ENCODE measurements around the gene HOXA6.

HOXA6 gene

GRCh38 chr7:27156916-27157701 is 9.5 kb upstream of the HOXA6 start:
- H3K4me1 ChIP-seq (ENCODE audit: control insufficient read depth, insufficient read depth, low read length): peaks cover 39% of the 10 kb centered on the region
- peak overlapping the region; percentile 80 for H3K9ac ChIP-seq (ENCODE audit: low read depth, low read length)
- no peaks in the 10 kb centered on the region for H3K27me3 ChIP-seq (ENCODE audit: control insufficient read depth, insufficient read depth, low read length)
- no peaks in the 10 kb centered on the region for H3K9me3 ChIP-seq (replicated peaks; ENCODE audit: low read length)
- H3K36me3 ChIP-seq (ENCODE audit: insufficient read depth, low read length): no peaks in the 10 kb centered on the region
- peak overlapping the region; percentile 86 for H3K4me3 ChIP-seq (ENCODE audit: low read length)
- peak overlapping the region; percentile 87 for H3K4me2 ChIP-seq (ENCODE audit: low read length)

DNA sequence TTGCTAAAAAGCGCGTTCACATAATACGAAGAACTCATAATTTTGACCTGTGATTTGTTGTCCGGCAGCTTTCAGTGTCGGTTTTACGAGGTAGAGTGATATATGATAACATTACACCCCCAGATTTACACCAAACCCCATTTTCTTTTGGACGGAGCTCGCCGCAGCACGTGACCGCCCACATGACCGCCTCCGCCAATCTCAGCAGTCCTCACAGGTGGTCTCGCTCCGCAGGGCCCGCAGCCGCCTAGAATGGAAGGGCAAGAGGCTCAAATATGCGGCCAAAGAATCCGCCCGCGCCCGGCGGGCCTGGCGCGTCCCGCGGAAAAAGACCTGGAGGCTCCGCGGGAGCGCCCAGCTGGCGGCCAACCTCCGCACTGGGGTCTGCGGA is 8.9 kb upstream of the HOXA6 start, which contains the start of gene HOXA7:
HOXA7 (minus strand) TSS at position 168 of the 391 bp plus-strand sequence; CDS start at position 38, 130 bp downstream.
- Histone ChIP-seq H3K4me2 (ENCODE audit: low read length) (peak within 1 kb of the TSS; percentile 87), H3K4me3 (ENCODE audit: low read length) (peak within 1 kb of the TSS; percentile 86), H3K27me3 (ENCODE audit: control insufficient read depth, insufficient read depth, low read length) (no peaks in the 10 kb centered on the region), H3K9ac (ENCODE audit: low read depth, low read length) (peak within 1 kb of the TSS; percentile 80), H3K9me3 (replicated peaks; ENCODE audit: low read length) (no peaks in the 10 kb centered on the region), H3K4me1 (ENCODE audit: control insufficient read depth, insufficient read depth, low read length) (peaks cover 42% of the 10 kb centered on the region), H3K36me3 (ENCODE audit: insufficient read depth, low read length) (no peaks in the 10 kb centered on the region)

GRCh38 chr7:27155816-27156507 is 8.4 kb upstream of the HOXA6 start:
- Histone ChIP-seq H3K9me3 (replicated peaks; ENCODE audit: low read length) (no peaks in the 10 kb centered on the region), H3K4me1 (ENCODE audit: control insufficient read depth, insufficient read depth, low read length) (peaks cover 39% of the 10 kb centered on the region), H3K4me2 (ENCODE audit: low read length) (peak overlapping the region; percentile 87), H3K9ac (ENCODE audit: low read depth, low read length) (peak overlapping the region; percentile 80), H3K4me3 (ENCODE audit: low read length) (peak overlapping the region; percentile 86), H3K36me3 (ENCODE audit: insufficient read depth, low read length) (no peaks in the 10 kb centered on the region), H3K27me3 (ENCODE audit: control insufficient read depth, insufficient read depth, low read length) (no peaks in the 10 kb centered on the region)

- no peaks in the 10 kb centered on the region for H3K36me3 ChIP-seq (ENCODE audit: insufficient read depth, low read length)
- peak overlapping the region; percentile 80 for H3K9ac ChIP-seq (ENCODE audit: low read depth, low read length)
- peaks cover 36% of the 10 kb centered on the region for H3K4me1 ChIP-seq (ENCODE audit: control insufficient read depth, insufficient read depth, low read length)
- H3K27me3 ChIP-seq (ENCODE audit: control insufficient read depth, insufficient read depth, low read length): no peaks in the 10 kb centered on the region
- H3K9me3 ChIP-seq (replicated peaks; ENCODE audit: low read length): no peaks in the 10 kb centered on the region
- H3K4me3 ChIP-seq (ENCODE audit: low read length): peak overlapping the region; percentile 86
- peak overlapping the region; percentile 87 for H3K4me2 ChIP-seq (ENCODE audit: low read length)
Measured at GRCh38 chr7:27154901-27155815, 7.6 kb upstream of the HOXA6 start.

GRCh38 chr7:27154369-27154768 is 6.8 kb upstream of the HOXA6 start:
- H3K27me3 ChIP-seq (ENCODE audit: control insufficient read depth, insufficient read depth, low read length): no peaks in the 10 kb centered on the region

GRCh38 chr7:27153526-27153925 is 6.0 kb upstream of the HOXA6 start:
- Histone ChIP-seq H3K4me2 (ENCODE audit: low read length) (peak overlapping the region; percentile 98), H3K27me3 (ENCODE audit: control insufficient read depth, insufficient read depth, low read length) (no peaks in the 10 kb centered on the region), H3K9me3 (replicated peaks; ENCODE audit: low read length) (no peaks in the 10 kb centered on the region), H3K4me1 (ENCODE audit: control insufficient read depth, insufficient read depth, low read length) (peaks cover 49% of the 10 kb centered on the region), H3K9ac (ENCODE audit: low read depth, low read length) (no peak overlapping the region), H3K36me3 (ENCODE audit: insufficient read depth, low read length) (no peaks in the 10 kb centered on the region), H3K4me3 (ENCODE audit: low read length) (no peak overlapping the region)

More at GRCh38 chr7:27154369-27154768, 6.8 kb upstream of the HOXA6 start:
- H3K4me1 ChIP-seq (ENCODE audit: control insufficient read depth, insufficient read depth, low read length): peaks cover 40% of the 10 kb centered on the region
- H3K9ac ChIP-seq (ENCODE audit: low read depth, low read length): no peak overlapping the region
- H3K4me2 ChIP-seq (ENCODE audit: low read length): peak overlapping the region; percentile 87
- no peaks in the 10 kb centered on the region for H3K36me3 ChIP-seq (ENCODE audit: insufficient read depth, low read length)
- H3K9me3 ChIP-seq (replicated peaks; ENCODE audit: low read length): no peaks in the 10 kb centered on the region
- H3K4me3 ChIP-seq (ENCODE audit: low read length): no peak overlapping the region

- H3K9ac ChIP-seq (ENCODE audit: low read depth, low read length): peak overlapping the region; percentile 89
Measured at GRCh38 chr7:27152816-27153442, 5.4 kb upstream of the HOXA6 start.

GRCh38 chr7:27151931-27152815 is 4.6 kb upstream of the HOXA6 start, which contains the start of gene HOXA3:
Gene HOXA3 (minus strand): TSS chr7:27152583. CDS start chr7:27110640, 41,943 bp downstream.
- Histone ChIP-seq H3K27me3 (ENCODE audit: control insufficient read depth, insufficient read depth, low read length) (no peaks in the 10 kb centered on the region), H3K9me3 (replicated peaks; ENCODE audit: low read length) (no peaks in the 10 kb centered on the region), H3K4me1 (ENCODE audit: control insufficient read depth, insufficient read depth, low read length) (peaks cover 60% of the 10 kb centered on the region), H3K4me2 (ENCODE audit: low read length) (peak within 1 kb of the TSS; percentile 98), H3K36me3 (ENCODE audit: insufficient read depth, low read length) (no peaks in the 10 kb centered on the region), H3K9ac (ENCODE audit: low read depth, low read length) (peak within 1 kb of the TSS; percentile 89), H3K4me3 (ENCODE audit: low read length) (peak within 1 kb of the TSS; percentile 83)

More at GRCh38 chr7:27152816-27153442, 5.4 kb upstream of the HOXA6 start:
- Histone ChIP-seq H3K4me2 (ENCODE audit: low read length) (peak overlapping the region; percentile 98), H3K27me3 (ENCODE audit: control insufficient read depth, insufficient read depth, low read length) (no peaks in the 10 kb centered on the region), H3K9me3 (replicated peaks; ENCODE audit: low read length) (no peaks in the 10 kb centered on the region), H3K4me3 (ENCODE audit: low read length) (peak overlapping the region; percentile 83), H3K36me3 (ENCODE audit: insufficient read depth, low read length) (no peaks in the 10 kb centered on the region), H3K4me1 (ENCODE audit: control insufficient read depth, insufficient read depth, low read length) (peaks cover 55% of the 10 kb centered on the region)

DNA sequence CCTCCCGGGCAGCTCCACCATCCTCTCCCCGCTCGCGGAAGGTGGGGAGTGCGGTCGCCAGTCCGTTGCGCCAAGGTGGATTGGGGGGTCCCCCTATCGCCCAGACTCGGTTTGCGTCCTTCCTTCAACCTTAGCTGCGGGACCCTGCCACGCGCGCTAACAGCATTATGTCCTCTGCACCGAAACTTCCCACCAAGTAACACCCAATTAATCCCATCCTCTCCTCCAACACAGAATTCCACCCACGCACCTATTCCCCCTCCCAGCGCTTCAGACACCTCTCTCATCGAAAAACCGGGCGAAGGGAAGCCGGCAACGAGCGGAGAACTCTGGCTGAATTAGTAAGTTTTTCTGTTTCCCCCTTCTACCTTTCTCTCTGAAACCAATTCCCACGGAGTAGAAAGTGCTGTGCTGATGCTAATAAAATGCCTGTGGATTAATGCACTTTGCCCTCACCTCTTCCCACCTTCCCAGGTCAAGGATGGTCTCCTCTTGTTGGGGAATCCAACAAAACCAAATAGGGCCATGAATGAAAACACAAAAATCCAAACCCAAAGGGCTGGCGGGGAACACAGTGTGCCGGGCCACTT is 3.9 kb upstream of the HOXA6 start:
- peak overlapping the region; percentile 89 for H3K9ac ChIP-seq (ENCODE audit: low read depth, low read length)
- H3K4me3 ChIP-seq (ENCODE audit: low read length): peak overlapping the region; percentile 83
- no peaks in the 10 kb centered on the region for H3K27me3 ChIP-seq (ENCODE audit: control insufficient read depth, insufficient read depth, low read length)

More for the DNA sequence above, 3.9 kb upstream of the HOXA6 start:
- Histone ChIP-seq H3K9me3 (replicated peaks; ENCODE audit: low read length) (no peaks in the 10 kb centered on the region), H3K36me3 (ENCODE audit: insufficient read depth, low read length) (peaks cover 4% of the 10 kb centered on the region), H3K4me2 (ENCODE audit: low read length) (peak overlapping the region; percentile 98), H3K4me1 (ENCODE audit: control insufficient read depth, insufficient read depth, low read length) (peaks cover 60% of the 10 kb centered on the region)
